Parathyroid adenoma (tissue), 2 donors: ENCODE measurements around the gene TIGAR.

ENCODE experiments used
- H2AFZ ChIP-seq: fragments of 300-600 bp; sonication (generic); one replicate; pipeline ENCODE4 v1.7.0; 2017; ENCODE audit warnings: antibody characterized with exemption, mild to moderate bottlenecking
- H3K27ac ChIP-seq: fragments of 300-600 bp; sonication (generic); one replicate; pipeline ENCODE4 v1.7.0; 2017
- H3K27me3 ChIP-seq: fragments of 300-600 bp; sonication (generic); one replicate; pipeline ENCODE4 v1.7.0; 2017; ENCODE audit warnings: low read length; ENCODE audit not compliant: control insufficient read depth, insufficient read depth
- H3K36me3 ChIP-seq: fragments of 300-600 bp; sonication (generic); one replicate; pipeline ENCODE4 v1.7.0; 2017; ENCODE audit warnings: low read length; ENCODE audit not compliant: control insufficient read depth, insufficient read depth
- H3K4me1 ChIP-seq: fragments of 300-600 bp; sonication (generic); one replicate; pipeline ENCODE4 v1.7.0; 2017; ENCODE audit warnings: control low read depth
- H3K4me2 ChIP-seq: fragments of 300-600 bp; sonication (generic); one replicate; pipeline ENCODE4 v1.7.0; 2017; ENCODE audit warnings: low read length
- H3K4me3 ChIP-seq: fragments of 300-600 bp; sonication (generic); one replicate; pipeline ENCODE4 v1.7.0; 2017; ENCODE audit warnings: low read depth, low read length
- H3K79me2 ChIP-seq: fragments of 300-600 bp; sonication (generic); one replicate; pipeline ENCODE4 v1.7.0; 2017; ENCODE audit warnings: control low read depth
- H3K9ac ChIP-seq: fragments of 300-600 bp; sonication (generic); one replicate; pipeline ENCODE4 v1.7.0; 2017; ENCODE audit warnings: mild to moderate bottlenecking
- H3K9me3 ChIP-seq: fragments of 300-600 bp; sonication (generic); one replicate; pipeline ENCODE4 v1.7.0; 2017; ENCODE audit warnings: low read length; ENCODE audit not compliant: control insufficient read depth
- CTCF ChIP-seq: fragments of 300-600 bp; sonication (generic); IDR thresholded peaks from one replicate; pipeline ENCODE4 v1.7.0; 2017; ENCODE audit warnings: antibody characterized with exemption, mild to moderate bottlenecking
- donor health status: primary hyperparathyroidism.

Gene TIGAR

GRCh38 chr12:4369548-4369947, 48.5 kb downstream of the TIGAR start:
- H3K4me1 ChIP-seq = no peaks in the 10 kb centered on the region
- H3K4me2 ChIP-seq = no peak overlapping the region
- H3K4me3 ChIP-seq = no peak overlapping the region
- no peak overlapping the region for H3K9ac ChIP-seq
- no peak overlapping the region for H3K27ac ChIP-seq
- no peaks in the 10 kb centered on the region for H3K79me2 ChIP-seq
- H3K36me3 ChIP-seq = no peaks in the 10 kb centered on the region
- TF ChIP-seq CTCF = no peak
- H2AFZ ChIP-seq = no peak overlapping the region
- no peaks in the 10 kb centered on the region for H3K9me3 ChIP-seq
- H3K27me3 ChIP-seq = no peaks in the 10 kb centered on the region

- H3K9me3 ChIP-seq = no peaks in the 10 kb centered on the region
- no peaks in the 10 kb centered on the region for H3K36me3 ChIP-seq
- no peak for TF ChIP-seq CTCF
- no peak overlapping the region for H3K4me3 ChIP-seq
- no peak overlapping the region for H3K27ac ChIP-seq
- H3K79me2 ChIP-seq = no peaks in the 10 kb centered on the region
- H3K9ac ChIP-seq = no peak overlapping the region
- H3K4me1 ChIP-seq = no peaks in the 10 kb centered on the region
- H2AFZ ChIP-seq = no peak overlapping the region
- no peak overlapping the region for H3K4me2 ChIP-seq
- H3K27me3 ChIP-seq = no peaks in the 10 kb centered on the region
Measured at GRCh38 chr12:4370265-4370664, 49.3 kb downstream of the TIGAR start.

DNA sequence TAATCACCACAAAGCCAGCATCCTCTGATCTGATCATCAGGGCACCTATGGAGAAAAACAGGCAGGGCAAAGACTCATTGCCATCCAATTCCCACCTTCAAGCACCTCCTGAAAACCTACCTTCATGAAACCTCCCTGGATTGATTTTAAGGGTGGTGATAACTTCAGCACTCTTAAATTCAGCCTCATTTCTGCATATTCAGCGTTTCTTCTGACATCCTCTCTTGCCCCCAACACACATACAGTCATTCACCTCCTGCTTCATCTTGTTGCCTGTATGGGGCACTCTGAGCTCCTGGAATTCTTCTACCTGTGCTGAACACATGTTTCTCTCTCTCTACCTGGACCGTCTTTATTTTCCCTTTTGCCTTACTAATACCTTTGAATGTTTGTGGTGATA, 51.6 kb downstream of the TIGAR start:
- Histone ChIP-seq H3K4me1 (no peaks in the 10 kb centered on the region), H3K36me3 (no peaks in the 10 kb centered on the region), H3K4me3 (no peak overlapping the region), H3K27me3 (no peaks in the 10 kb centered on the region), H3K27ac (no peak overlapping the region), H3K9me3 (no peaks in the 10 kb centered on the region), H3K4me2 (no peak overlapping the region), H3K9ac (no peak overlapping the region), H2AFZ (no peak overlapping the region), H3K79me2 (no peaks in the 10 kb centered on the region)
- TF ChIP-seq CTCF = no peak

DNA sequence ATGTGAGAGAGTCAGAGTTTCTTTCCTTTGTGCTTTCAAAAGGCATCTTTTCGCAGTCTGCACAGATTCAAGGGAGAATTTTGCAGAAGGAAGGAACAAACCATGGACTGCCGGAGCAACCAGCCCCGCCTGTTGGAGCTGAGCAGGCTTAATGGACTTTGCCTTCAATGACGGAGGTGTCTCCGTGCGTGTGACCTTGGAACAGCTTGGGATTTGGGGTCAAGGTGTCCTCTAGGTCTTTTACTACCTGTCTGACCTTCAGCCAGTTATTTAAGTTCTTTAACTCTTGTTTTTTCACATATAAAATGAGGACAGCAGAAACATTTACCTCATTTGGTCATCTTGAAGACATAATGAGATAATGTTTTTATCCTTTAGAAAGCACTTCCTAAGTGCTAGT, 54.4 kb downstream of the TIGAR start:
- H3K36me3 ChIP-seq = no peaks in the 10 kb centered on the region
- H3K4me2 ChIP-seq = no peak overlapping the region
- TF ChIP-seq CTCF = no peak
- H3K27me3 ChIP-seq = no peaks in the 10 kb centered on the region
- no peaks in the 10 kb centered on the region for H3K9me3 ChIP-seq
- no peak overlapping the region for H2AFZ ChIP-seq
- H3K27ac ChIP-seq = no peak overlapping the region
- no peaks in the 10 kb centered on the region for H3K4me1 ChIP-seq
- H3K9ac ChIP-seq = no peak overlapping the region
- no peaks in the 10 kb centered on the region for H3K79me2 ChIP-seq
- H3K4me3 ChIP-seq = no peak overlapping the region

DNA sequence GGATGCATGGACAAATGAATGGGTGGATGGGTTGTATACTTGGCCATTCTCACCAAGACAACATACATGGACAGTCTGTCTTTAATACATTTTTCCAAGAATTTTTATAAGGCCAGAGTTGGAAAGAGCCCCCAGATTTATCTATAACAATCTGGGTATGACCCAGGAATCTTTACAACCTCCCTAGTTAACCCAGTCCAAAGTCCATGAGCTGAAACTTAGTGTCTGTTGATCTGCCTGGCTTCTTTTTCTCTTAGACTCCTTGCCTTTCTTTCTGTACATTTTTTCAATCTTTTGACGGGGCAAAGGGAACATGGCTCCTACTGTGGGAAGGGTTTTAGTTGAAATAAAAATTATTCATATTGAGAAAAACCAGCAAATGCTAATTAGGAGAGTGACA, 57.8 kb downstream of the TIGAR start:
- Histone ChIP-seq H3K27me3 (no peaks in the 10 kb centered on the region), H3K79me2 (no peaks in the 10 kb centered on the region), H3K4me1 (no peaks in the 10 kb centered on the region), H3K4me3 (no peak overlapping the region), H3K9ac (no peak overlapping the region), H3K4me2 (no peak overlapping the region), H3K9me3 (no peaks in the 10 kb centered on the region), H3K27ac (no peak overlapping the region), H3K36me3 (no peaks in the 10 kb centered on the region), H2AFZ (no peak overlapping the region)
- no peak for TF ChIP-seq CTCF
